Measurements from ENCODE around the gene RFX8.
"Not testable (repeated sequence)": the region's sequence is repeated elsewhere in the genome, so short reads cannot be mapped to it uniquely, and the experiment has no call there.

The RFX8 gene

DNA sequence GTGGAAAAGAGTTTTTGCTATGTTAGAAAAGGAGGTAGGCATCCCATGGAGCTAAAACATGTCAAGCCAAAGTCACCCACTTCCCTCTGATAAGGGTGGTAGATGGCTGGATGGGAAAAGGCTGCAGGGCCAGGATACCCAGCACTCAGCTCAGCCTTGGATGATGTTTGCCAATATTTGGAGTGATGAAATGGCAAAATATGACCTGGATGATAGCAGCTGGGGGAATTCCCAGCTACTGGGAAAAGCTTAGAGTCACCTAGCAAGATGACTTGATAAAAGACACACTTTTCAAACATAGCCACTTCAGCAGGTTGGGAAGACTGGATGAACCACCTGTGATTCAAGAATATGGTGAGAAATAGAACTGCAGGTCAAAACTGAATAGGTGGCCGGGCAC lies 10.1 kb downstream of the RFX8 start:
- TF ChIP-seq CTCF (IDR thresholded peaks at IDR 0.05; ENCODE audit: unreplicated experiment in 3 of 3) = no peak
- peaks cover 14% of the 10 kb centered on the region for H3K4me1 Mint-ChIP-seq
- H3K36me3 Mint-ChIP-seq (ENCODE audit: low read depth) = no peaks in the 10 kb centered on the region
- H3K27me3 Mint-ChIP-seq (ENCODE audit: low read depth) = peaks cover 4% of the 10 kb centered on the region
- H3K9me3 Mint-ChIP-seq = no peaks in the 10 kb centered on the region
- no peak overlapping the region for H3K27ac Mint-ChIP-seq
- H3K4me3 Mint-ChIP-seq = no peak overlapping the region

DNA sequence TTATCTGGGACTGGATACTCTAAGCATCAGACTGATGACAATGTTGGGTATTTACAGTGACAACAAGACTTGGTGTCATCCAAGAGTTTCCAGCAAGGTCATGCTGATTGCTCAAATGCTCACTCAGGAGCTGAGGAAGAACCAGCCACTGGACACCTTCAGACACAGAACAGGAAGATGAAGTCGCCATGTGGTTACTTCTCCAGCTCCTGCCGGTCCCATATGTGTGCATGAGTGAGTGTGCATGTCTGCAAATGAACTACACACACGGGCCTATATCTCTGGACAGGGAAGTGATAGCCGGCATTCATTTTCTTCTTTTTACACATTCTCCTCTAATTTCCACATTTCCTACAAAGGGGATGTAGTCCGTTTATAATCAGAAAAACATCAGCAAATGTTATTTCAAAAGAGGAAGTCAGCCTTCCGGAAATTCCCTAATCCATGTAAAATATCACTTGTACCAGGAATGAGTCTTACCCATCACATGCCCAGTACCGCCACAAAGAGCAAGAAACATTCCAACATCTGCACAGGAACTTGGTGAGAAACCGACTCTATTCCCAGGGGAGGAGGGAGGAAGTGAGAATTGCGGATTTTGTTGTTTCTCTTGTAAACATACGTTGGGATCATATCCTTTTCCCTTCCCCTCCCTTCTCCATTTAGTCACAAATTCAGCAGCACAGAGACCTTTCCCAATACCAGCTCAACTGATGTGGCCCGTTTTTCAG lies 10.8 kb downstream of the RFX8 start:
- no peak overlapping the region for H3K4me3 Mint-ChIP-seq
- H3K27ac Mint-ChIP-seq = peak overlapping the region; percentile 10 to 19 (median 19)
- peaks cover 14% of the 10 kb centered on the region for H3K4me1 Mint-ChIP-seq
- no peak for TF ChIP-seq CTCF (IDR thresholded peaks at IDR 0.05; ENCODE audit: unreplicated experiment in 3 of 3)
- no peaks in the 10 kb centered on the region for H3K9me3 Mint-ChIP-seq
- peaks cover 4% of the 10 kb centered on the region for H3K27me3 Mint-ChIP-seq (ENCODE audit: low read depth)
- no peaks in the 10 kb centered on the region for H3K36me3 Mint-ChIP-seq (ENCODE audit: low read depth)

DNA sequence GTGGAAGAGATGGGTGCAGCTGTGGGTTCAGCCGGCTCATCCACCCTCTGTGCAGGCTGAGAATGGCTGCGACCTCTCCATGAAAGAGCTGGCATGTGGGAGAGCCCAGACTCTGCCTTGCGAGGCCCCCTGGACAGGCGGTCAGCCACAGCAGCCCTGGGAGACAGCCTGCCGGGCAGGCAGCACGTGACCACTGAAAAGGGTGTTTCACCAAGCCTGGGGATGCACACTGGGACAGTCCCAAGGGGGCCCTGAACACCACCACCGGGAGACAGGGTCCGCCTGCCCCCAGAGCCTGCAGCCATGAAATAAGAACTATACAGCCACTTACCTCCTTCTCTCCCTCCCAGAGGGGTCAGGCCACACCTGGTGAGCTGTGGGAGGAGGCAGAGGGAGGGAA lies 11.5 kb downstream of the RFX8 start:
- Mint-ChIP-seq H3K4me3 (no peak overlapping the region), H3K4me1 (peaks cover 14% of the 10 kb centered on the region), H3K27me3 (ENCODE audit: low read depth) (peaks cover 4% of the 10 kb centered on the region), H3K9me3 (no peaks in the 10 kb centered on the region), H3K36me3 (ENCODE audit: low read depth) (no peaks in the 10 kb centered on the region), H3K27ac (peak overlapping the region in 1 of 3 experiments; percentile 25)
- TF ChIP-seq CTCF (IDR thresholded peaks at IDR 0.05; ENCODE audit: unreplicated experiment in 3 of 3) = no peak

- Mint-ChIP-seq H3K27me3 (ENCODE audit: low read depth) (no peaks in the 10 kb centered on the region), H3K9me3 (peaks cover 6% of the 10 kb centered on the region), H3K36me3 (ENCODE audit: low read depth) (no peaks in the 10 kb centered on the region), H3K4me3 (no peak overlapping the region), H3K27ac (no peak overlapping the region), H3K4me1 (peaks cover 10% of the 10 kb centered on the region)
- TF ChIP-seq CTCF (IDR thresholded peaks at IDR 0.05; ENCODE audit: unreplicated experiment in 3 of 3) = no peak
Measured at GRCh38 chr2:101461381-101461780, 13.5 kb downstream of the RFX8 start.

DNA sequence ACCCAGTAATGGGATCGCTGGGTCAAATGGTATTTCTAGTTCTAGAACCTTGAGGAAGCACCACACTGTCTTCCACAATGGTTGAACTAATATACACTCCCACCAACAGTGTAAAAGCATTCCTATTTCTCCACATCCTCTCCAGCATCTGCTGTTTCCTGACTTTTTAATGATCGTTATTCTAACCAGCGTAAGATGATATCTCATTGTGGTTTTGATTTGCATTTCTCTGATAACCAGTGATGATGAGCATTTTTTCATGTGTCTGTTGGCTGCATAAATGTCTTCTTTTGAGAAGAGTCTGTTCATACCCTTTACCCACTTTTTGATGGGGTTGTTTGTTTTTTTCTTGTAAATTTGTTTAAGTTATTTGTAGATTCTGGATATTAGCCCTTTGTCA lies 20.5 kb downstream of the RFX8 start:
- not testable (repeated sequence) for H3K27ac Mint-ChIP-seq; H3K4me3 Mint-ChIP-seq; H3K4me1 Mint-ChIP-seq; H3K27me3 Mint-ChIP-seq (ENCODE audit: low read depth); H3K36me3 Mint-ChIP-seq (ENCODE audit: low read depth)
- peaks cover 15% of the 10 kb centered on the region for H3K9me3 Mint-ChIP-seq

DNA sequence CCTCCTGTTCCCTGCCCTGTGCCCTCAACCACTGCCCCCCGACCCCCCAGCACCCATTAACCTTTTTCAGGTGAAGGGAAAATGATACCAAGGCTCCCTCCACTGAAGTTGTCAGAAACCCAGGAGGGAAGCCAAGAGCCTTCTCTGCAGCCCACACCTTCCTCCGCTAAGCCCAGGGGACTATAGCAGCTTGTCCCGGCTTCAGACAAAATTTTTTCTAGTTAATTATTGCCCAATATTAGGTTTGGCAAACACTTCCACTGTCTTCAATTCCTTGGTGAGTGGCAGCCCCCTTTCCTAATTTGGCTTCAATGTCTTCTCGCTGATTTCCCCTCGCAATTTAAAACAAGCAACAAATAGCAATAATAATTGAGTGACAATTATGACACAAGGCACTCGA lies 23.9 kb downstream of the RFX8 start:
- no peak overlapping the region for H3K27ac Mint-ChIP-seq
- no peaks in the 10 kb centered on the region for H3K36me3 Mint-ChIP-seq (ENCODE audit: low read depth)
- H3K4me1 Mint-ChIP-seq = no peaks in the 10 kb centered on the region
- peaks cover 8% of the 10 kb centered on the region for H3K27me3 Mint-ChIP-seq (ENCODE audit: low read depth)
- H3K4me3 Mint-ChIP-seq = no peak overlapping the region
- TF ChIP-seq CTCF (IDR thresholded peaks at IDR 0.05; ENCODE audit: unreplicated experiment in 3 of 3) = no peak
- peaks cover 6% of the 10 kb centered on the region for H3K9me3 Mint-ChIP-seq

All from nephron (organoid).